Activated CD8-positive, alpha-beta memory T cell treated with anti-CD3 and anti-CD28 coated beads, Interleukin-2, amount 50 U/mL, for 24 hours (primary cell): ENCODE measurements around the gene CNIH3.

Experiments
- DNase-seq: peaks from one replicate; pipeline ENCODE4 v3.0.0-alpha.2; 2020; ENCODE audit errors: extremely low read depth

Gene CNIH3

GRCh38 chr1:224774378-224774777 is 158.3 kb downstream of the CNIH3 start:
- no peak for DNase-seq

GRCh38 chr1:224777180-224777579 is 161.1 kb downstream of the CNIH3 start:
- DNase-seq, result no peak

DNA sequence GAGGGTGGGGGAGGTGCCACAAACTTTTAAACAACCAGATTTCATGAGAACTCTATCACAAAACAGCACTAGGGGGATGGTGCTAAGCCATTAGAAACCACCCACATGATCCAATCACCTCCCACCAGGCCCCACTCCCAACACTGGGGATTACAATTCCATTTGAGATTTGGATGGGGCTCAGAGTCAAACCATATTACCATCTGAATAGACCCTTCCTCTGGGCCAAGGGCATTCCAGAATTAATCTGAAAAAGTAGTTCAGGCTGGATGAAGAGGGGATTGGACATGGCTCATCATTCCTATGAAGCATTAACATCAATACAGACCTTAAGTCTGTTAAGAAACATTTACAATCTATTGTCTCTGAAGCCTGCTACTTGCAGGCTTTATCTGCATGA is 163.4 kb downstream of the CNIH3 start:
- no peak for DNase-seq

DNA sequence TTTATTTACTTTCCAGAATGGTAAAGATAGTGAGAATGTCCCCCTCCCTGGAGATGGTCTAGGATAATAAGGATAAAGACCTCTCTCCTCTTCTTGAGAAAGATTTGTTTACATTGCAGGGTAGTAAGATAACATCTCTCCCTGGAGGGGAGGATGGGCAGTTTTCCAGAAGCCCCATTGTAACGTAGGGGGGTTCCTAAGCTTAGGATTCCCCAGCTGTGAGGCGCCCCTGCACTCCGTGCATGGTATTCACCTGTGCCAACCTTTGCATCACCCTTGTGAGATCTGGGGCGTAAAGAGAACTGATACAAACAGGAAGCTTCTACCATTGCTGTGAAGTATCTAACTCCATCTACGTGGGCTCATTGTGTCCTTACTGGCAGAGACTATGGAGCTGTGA is 164.6 kb downstream of the CNIH3 start:
- DNase-seq, result no peak

- no peak for DNase-seq
Observed at GRCh38 chr1:224781800-224782199, 165.7 kb downstream of the CNIH3 start.

DNA sequence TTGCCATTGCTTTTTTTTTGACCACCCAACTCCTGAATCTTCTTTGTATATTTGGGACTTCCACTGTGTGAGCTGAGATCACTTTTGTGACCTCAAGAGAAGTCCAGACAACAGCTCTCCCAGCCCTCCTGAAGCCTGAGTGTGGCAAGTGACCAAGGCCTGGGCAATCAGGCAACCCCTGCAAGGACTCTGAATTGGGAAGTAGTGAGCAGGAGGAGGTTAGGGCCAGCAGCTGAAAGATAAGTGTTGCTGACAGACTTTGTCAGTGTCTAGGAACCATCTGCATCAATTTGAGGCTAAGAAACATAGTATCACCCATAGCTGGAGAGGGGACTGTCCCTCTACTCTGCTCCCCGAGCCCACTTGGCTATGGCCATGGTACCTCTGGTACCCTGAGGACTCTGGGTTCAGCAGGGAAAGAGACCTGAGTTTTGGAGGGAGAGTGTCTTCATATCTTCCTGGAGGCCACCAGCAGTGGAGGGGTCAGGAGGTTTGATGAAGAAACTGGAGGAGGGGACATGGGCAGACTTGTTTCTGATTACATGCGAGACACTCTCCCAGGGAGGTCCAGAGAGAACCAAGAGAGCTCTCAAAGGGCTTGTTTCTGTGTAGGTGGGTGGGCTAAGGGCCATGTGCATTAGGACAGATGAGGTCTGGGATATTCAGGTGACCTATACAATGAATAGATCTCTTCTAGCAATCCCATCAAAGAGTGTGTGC is 166.3 kb downstream of the CNIH3 start:
- no peak for DNase-seq

DNA sequence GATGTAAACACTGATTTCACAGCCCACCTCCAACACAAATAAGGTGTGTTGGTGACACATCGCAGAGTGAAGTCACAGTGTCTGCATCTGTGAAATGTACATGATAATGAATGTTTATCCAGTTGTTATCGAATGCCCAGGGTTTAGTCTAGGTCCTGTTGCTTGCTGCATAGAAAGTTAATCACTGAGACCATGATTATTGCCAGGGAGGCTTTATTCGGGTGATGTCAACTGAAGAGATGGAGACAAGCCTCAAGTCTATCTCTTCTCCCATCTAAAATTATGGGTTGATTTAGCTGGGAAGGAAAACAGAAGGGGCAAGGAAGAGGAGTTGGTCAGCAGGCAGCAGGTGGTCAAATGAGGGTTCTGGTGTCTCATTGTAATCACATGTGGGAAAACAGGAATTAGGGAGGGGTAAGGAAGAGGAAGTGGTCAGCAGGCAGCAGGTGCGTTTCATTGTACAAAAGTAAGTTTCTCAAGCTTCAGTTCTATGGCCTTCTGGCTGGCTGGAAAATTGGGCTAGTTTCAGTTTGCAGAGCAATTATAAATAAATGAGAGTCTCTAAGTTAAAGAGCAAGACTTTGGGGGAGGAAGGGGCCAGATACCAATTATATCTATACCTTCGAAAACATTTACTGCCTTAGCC is 167.0 kb downstream of the CNIH3 start:
- no peak for DNase-seq

GRCh38 chr1:224784265-224785039 is 168.3 kb downstream of the CNIH3 start:
- no peak for DNase-seq

DNA sequence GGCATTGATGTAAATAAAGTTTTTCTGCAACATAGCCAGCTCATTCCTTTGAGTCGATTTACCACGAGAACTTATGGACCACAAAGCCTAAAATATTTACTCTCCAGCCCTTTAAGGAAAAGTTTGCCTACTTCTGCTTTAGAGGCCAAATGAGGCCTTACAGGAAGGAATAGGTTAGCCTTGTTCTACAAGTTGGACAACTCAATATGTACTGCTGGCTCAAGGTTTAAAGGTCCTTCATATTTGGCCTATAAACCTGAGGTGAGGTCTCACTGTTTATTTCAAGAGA is 168.9 kb downstream of the CNIH3 start:
- no peak for DNase-seq

- no peak for DNase-seq
Observed at GRCh38 chr1:224785622-224786021, 169.5 kb downstream of the CNIH3 start.

DNA sequence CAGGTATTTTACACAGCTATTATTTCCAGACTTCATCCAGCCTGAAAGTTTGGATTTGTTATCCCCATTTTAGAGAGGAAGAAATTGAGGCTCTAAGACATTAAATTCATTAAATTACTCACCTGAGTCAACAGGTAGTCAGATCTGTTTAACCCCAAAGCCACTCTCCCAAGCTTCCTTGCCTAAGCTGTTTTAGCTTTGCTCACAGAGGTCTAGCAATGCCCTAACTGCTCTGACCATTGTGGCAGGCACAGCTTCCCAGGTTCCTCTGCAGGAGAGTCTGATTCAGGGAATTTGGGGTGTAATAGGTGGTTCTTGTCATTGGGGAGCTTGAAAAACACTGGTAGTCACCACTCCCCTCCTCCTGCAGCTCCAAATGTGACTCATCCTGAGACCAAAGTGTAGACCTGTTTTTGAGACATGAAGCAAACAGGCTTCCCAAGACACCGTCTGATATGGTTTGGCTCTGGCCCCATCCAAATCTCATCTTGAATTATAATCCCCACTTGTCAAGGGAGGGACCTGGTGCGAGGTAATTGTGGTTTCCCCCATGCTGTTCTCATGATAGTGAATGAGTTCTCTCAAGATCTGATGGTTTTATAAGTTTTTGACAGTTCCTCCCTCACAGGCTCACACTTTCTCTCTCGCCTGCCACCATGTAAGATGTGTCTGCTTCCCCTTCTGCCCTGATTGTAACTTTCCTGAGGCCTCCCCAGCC is 170.6 kb downstream of the CNIH3 start:
- DNase-seq, result no peak

DNA sequence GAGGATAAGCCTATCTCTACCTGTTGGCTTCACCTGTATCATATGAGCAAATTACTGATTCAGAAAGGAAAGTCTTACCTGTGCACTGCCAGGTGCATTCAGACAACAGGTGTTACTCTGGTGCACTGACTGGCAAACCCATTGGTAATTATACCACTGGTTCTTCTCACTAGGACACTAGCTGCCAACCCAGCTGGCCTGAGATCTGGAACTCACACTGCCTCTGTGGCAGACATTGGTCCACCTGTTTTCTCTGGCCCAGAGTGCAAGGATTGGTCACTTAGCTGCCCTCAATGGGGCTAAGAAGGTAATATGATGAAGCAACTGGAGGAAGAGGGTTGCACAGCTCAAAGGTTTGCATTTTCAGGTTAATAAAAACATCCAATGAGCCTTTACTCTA is 173.2 kb downstream of the CNIH3 start:
- DNase-seq, result no peak
